ENCODE results near the gene AGBL1. TPM values are rescaled to one million over a fixed set of nuclear protein-coding genes. Genes with fewer than 3 reads are reported as not detected.

The AGBL1 gene
- total RNA-seq, 1 donor from 2014 or later: not detected

GRCh38 chr15:86854176-86854575 is 774.5 kb downstream of the AGBL1 start:
- Mint-ChIP-seq H3K27me3 (ENCODE audit: unreplicated experiment) (no peaks in the 10 kb centered on the region), H3K4me1 (ENCODE audit: unreplicated experiment) (no peaks in the 10 kb centered on the region), H3K9me3 (ENCODE audit: unreplicated experiment) (peaks cover 14% of the 10 kb centered on the region), H3K4me3 (ENCODE audit: unreplicated experiment) (no peak overlapping the region), H3K27ac (ENCODE audit: unreplicated experiment) (no peak overlapping the region), H3K36me3 (ENCODE audit: unreplicated experiment) (no peaks in the 10 kb centered on the region)
- no peak for DNase-seq (ENCODE audit: extremely low spot score, unreplicated experiment)
- no peak for TF ChIP-seq CTCF (IDR thresholded peaks at IDR 0.05)

- no peak for TF ChIP-seq CTCF (IDR thresholded peaks at IDR 0.05)
- Mint-ChIP-seq H3K36me3 (ENCODE audit: unreplicated experiment) (no peaks in the 10 kb centered on the region), H3K27me3 (ENCODE audit: unreplicated experiment) (no peaks in the 10 kb centered on the region), H3K27ac (ENCODE audit: unreplicated experiment) (no peak overlapping the region), H3K4me1 (ENCODE audit: unreplicated experiment) (no peaks in the 10 kb centered on the region), H3K9me3 (ENCODE audit: unreplicated experiment) (peaks cover 7% of the 10 kb centered on the region), H3K4me3 (ENCODE audit: unreplicated experiment) (no peak overlapping the region)
- DNase-seq (ENCODE audit: extremely low spot score, unreplicated experiment): no peak
Measured at GRCh38 chr15:86855307-86856291, 775.9 kb downstream of the AGBL1 start.

- Mint-ChIP-seq H3K27ac (ENCODE audit: unreplicated experiment) (no peak overlapping the region), H3K4me3 (ENCODE audit: unreplicated experiment) (no peak overlapping the region)
Measured at GRCh38 chr15:86857701-86858100, 778.0 kb downstream of the AGBL1 start.

GRCh38 chr15:86863226-86863915 is 783.7 kb downstream of the AGBL1 start:
- Mint-ChIP-seq H3K27ac (ENCODE audit: unreplicated experiment) (no peak overlapping the region), H3K36me3 (ENCODE audit: unreplicated experiment) (no peaks in the 10 kb centered on the region)

More at GRCh38 chr15:86857701-86858100, 778.0 kb downstream of the AGBL1 start:
- H3K9me3 Mint-ChIP-seq (ENCODE audit: unreplicated experiment): peaks cover 10% of the 10 kb centered on the region
- no peaks in the 10 kb centered on the region for H3K36me3 Mint-ChIP-seq (ENCODE audit: unreplicated experiment)
- TF ChIP-seq CTCF (IDR thresholded peaks at IDR 0.05): no peak
- H3K4me1 Mint-ChIP-seq (ENCODE audit: unreplicated experiment): no peaks in the 10 kb centered on the region
- no peaks in the 10 kb centered on the region for H3K27me3 Mint-ChIP-seq (ENCODE audit: unreplicated experiment)
- DNase-seq (ENCODE audit: extremely low spot score, unreplicated experiment): no peak

More at GRCh38 chr15:86863226-86863915, 783.7 kb downstream of the AGBL1 start:
- Mint-ChIP-seq H3K4me3 (ENCODE audit: unreplicated experiment) (no peak overlapping the region), H3K9me3 (ENCODE audit: unreplicated experiment) (peaks cover 14% of the 10 kb centered on the region), H3K4me1 (ENCODE audit: unreplicated experiment) (no peaks in the 10 kb centered on the region), H3K27me3 (ENCODE audit: unreplicated experiment) (no peaks in the 10 kb centered on the region)
- no peak for DNase-seq (ENCODE audit: extremely low spot score, unreplicated experiment)
- TF ChIP-seq CTCF (IDR thresholded peaks at IDR 0.05): no peak

All from osteocyte (in vitro differentiated cells).